Common myeloid progenitor, CD34-positive (primary cell): ENCODE data around the gene LPP.
A peak's percentile ranks its signal among the peaks of the same experiment; 100 is the strongest.

Experiments used
- CTCF ChIA-PET: fragments of 350-600 bp; sonication (Branson Sonifier 250); formaldehyde crosslinking; loops from one replicate; lab custom pipeline; 2021; ENCODE audit warnings: antibody characterized with exemption; lab: Charles Lee
- POLR2A ChIA-PET: fragments of 350-600 bp; sonication (Branson Sonifier 250); formaldehyde crosslinking; loops from one replicate; lab custom pipeline; 2021; ENCODE audit warnings: antibody characterized with exemption; lab: Charles Lee
- DNase-seq, 3 donors: peaks; one replicate each; pipeline versions ENCODE4 v3.0.0 to v3.0.0-alpha.2; 2013
- H3K27ac ChIP-seq, 2 experiments: 1 replicate in 1 of 2; 2 replicates in 1 of 2; pipeline ENCODE4 v1.7.0; 2013; ENCODE audit warnings: inconsistent platforms in 2 of 2, low read length in 2 of 2, mild to moderate bottlenecking in 2 of 2, low read depth in 1 of 2, moderate library complexity in 1 of 2; ENCODE audit not compliant: severe bottlenecking in 2 of 2, insufficient read depth in 1 of 2, poor library complexity in 1 of 2
- H3K27me3 ChIP-seq, 5 experiments: replicated peaks in 2 of 5; 1 replicate in 3 of 5; 2 replicates in 2 of 5; pipeline versions ENCODE4 v1.6.1 to v1.7.0; 2013; ENCODE audit warnings: low read length in 4 of 5, mild to moderate bottlenecking in 2 of 5, moderate library complexity in 2 of 5, inconsistent platforms in 1 of 5; ENCODE audit not compliant: insufficient read depth in 5 of 5, control insufficient read depth in 4 of 5
- H3K36me3 ChIP-seq, 4 experiments: 1 replicate in 2 of 4; 2 replicates in 2 of 4; pipeline versions ENCODE4 v1.6.1 to v1.7.0; 2013; ENCODE audit warnings: low read length in 3 of 4, control low read depth in 1 of 4, mild to moderate bottlenecking in 1 of 4; ENCODE audit not compliant: control insufficient read depth in 4 of 4, insufficient read depth in 4 of 4
- H3K4me1 ChIP-seq, 4 experiments: 1 replicate in 3 of 4; 2 replicates in 1 of 4; pipeline versions ENCODE4 v1.6.1 to v1.7.1; 2013; ENCODE audit warnings: low read length in 3 of 4, mild to moderate bottlenecking in 3 of 4, control low read depth in 1 of 4, inconsistent platforms in 1 of 4, moderate library complexity in 1 of 4; ENCODE audit not compliant: control insufficient read depth in 4 of 4, insufficient read depth in 4 of 4; ENCODE audit errors: control extremely low read depth in 1 of 4
- H3K4me3 ChIP-seq, 7 experiments: 1 replicate in 4 of 7; 2 replicates in 3 of 7; pipeline versions ENCODE4 v1.5.1 to v1.7.0; 2013; ENCODE audit warnings: mild to moderate bottlenecking in 7 of 7, low read length in 6 of 7, moderate library complexity in 6 of 7, inconsistent platforms in 2 of 7, low read depth in 2 of 7, control low read depth in 1 of 7; ENCODE audit not compliant: insufficient read depth in 4 of 7, control insufficient read depth in 1 of 7; ENCODE audit errors: extremely low read depth in 1 of 7
- H3K9me3 ChIP-seq, 5 experiments: 1 replicate in 4 of 5; 2 replicates in 1 of 5; pipeline versions ENCODE4 v1.6.1 to v1.7.1; 2013; ENCODE audit warnings: low read length in 4 of 5, mild to moderate bottlenecking in 2 of 5, inconsistent platforms in 1 of 5, low read depth in 1 of 5, moderate library complexity in 1 of 5; ENCODE audit not compliant: control insufficient read depth in 4 of 5, insufficient read depth in 2 of 5; ENCODE audit errors: control extremely low read depth in 1 of 5
- WGBS: methylation state at CpG from one replicate; pipeline ENCODE4 v1.1.5; 2013; ENCODE audit not compliant: insufficient coverage; 5-methylcytosine and 5-hydroxymethylcytosine counted together

LPP gene

GRCh38 chr3:188524052-188524451 lies 370.1 kb downstream of the LPP start:
- CTCF ChIA-PET, result no interaction called here
- H3K4me1 ChIP-seq, result no peaks in the 10 kb centered on the region
- WGBS, result 82% methylated on average over 2 of the region's 3 CpGs
- no peaks in the 10 kb centered on the region for H3K9me3 ChIP-seq
- H3K36me3 ChIP-seq, result peaks cover 0 to 3% (median 1%) of the 10 kb centered on the region in 4 experiments
- DNase-seq, result no peak
- no peak overlapping the region for H3K4me3 ChIP-seq
- no peak overlapping the region for H3K27ac ChIP-seq
- H3K27me3 ChIP-seq, result no peaks in the 10 kb centered on the region
- POLR2A ChIA-PET, result no interaction called here

GRCh38 chr3:188526057-188526456 lies 372.1 kb downstream of the LPP start:
- H3K4me1 ChIP-seq, result no peaks in the 10 kb centered on the region
- H3K27ac ChIP-seq, result no peak overlapping the region
- no peaks in the 10 kb centered on the region for H3K9me3 ChIP-seq
- no peak overlapping the region for H3K4me3 ChIP-seq
- H3K27me3 ChIP-seq, result no peaks in the 10 kb centered on the region
- peaks cover 0 to 3% (median 1%) of the 10 kb centered on the region in 4 experiments for H3K36me3 ChIP-seq
- POLR2A ChIA-PET, result no interaction called here
- 100% methylated on average over 2 of the region's 5 CpGs for WGBS
- peak in 2 of 3 donors; percentile 4 to 19 for DNase-seq
- CTCF ChIA-PET, result no interaction called here

- no peaks in the 10 kb centered on the region for H3K9me3 ChIP-seq
- H3K36me3 ChIP-seq, result peaks cover 0 to 3% (median 1%) of the 10 kb centered on the region in 4 experiments
- no peaks in the 10 kb centered on the region for H3K4me1 ChIP-seq
- no peak overlapping the region for H3K27ac ChIP-seq
- WGBS, result no CpG with 5 or more reads among the region's 2 CpGs
- no peaks in the 10 kb centered on the region for H3K27me3 ChIP-seq
- no peak overlapping the region for H3K4me3 ChIP-seq
- CTCF ChIA-PET, result interaction anchor here (1.1 kb wide), 1 partner anchor 9 kb away, joined by 3 read pairs; no protein-coding TSS in a partner anchor
- DNase-seq, result no peak
- POLR2A ChIA-PET, result no interaction called here
These were observed 373.4 kb downstream of the LPP start for GRCh38 chr3:188527389-188527788.

- Histone ChIP-seq H3K4me3 (no peak overlapping the region), H3K9me3 (no peaks in the 10 kb centered on the region), H3K36me3 (peaks cover 0 to 3% (median 1%) of the 10 kb centered on the region in 4 experiments), H3K4me1 (no peaks in the 10 kb centered on the region), H3K27me3 (no peaks in the 10 kb centered on the region), H3K27ac (no peak overlapping the region)
- ChIA-PET CTCF (interaction anchor here (0.6 to 1.1 kb wide), 2 partner anchors 10 to 13 kb away, joined by 3 read pairs; no protein-coding TSS in a partner anchor), POLR2A (no interaction called here)
- WGBS, result 89% methylated on average over 1 of the region's 3 CpGs
- no peak for DNase-seq
These were observed 374.4 kb downstream of the LPP start for GRCh38 chr3:188528396-188528795.

GRCh38 chr3:188529228-188529627 lies 375.3 kb downstream of the LPP start:
- CTCF ChIA-PET, result no interaction called here
- DNase-seq, result no peak
- POLR2A ChIA-PET, result interaction anchor here (0.5 kb wide), 1 partner anchor 22 kb away, joined by 3 read pairs; no protein-coding TSS in a partner anchor
- Histone ChIP-seq H3K4me3 (no peak overlapping the region), H3K9me3 (no peaks in the 10 kb centered on the region), H3K36me3 (peaks cover 0 to 3% (median 1%) of the 10 kb centered on the region in 4 experiments), H3K4me1 (no peaks in the 10 kb centered on the region), H3K27me3 (no peaks in the 10 kb centered on the region), H3K27ac (no peak overlapping the region)
- WGBS, result no CpG with 5 or more reads among the region's 3 CpGs

GRCh38 chr3:188530226-188530625 lies 376.3 kb downstream of the LPP start:
- H3K27ac ChIP-seq, result no peak overlapping the region
- ChIA-PET CTCF (interaction anchor here (1.4 kb wide), 1 partner anchor 44 kb away, joined by 3 read pairs; no protein-coding TSS in a partner anchor), POLR2A (no interaction called here)
- H3K36me3 ChIP-seq, result peaks cover 0 to 3% (median 0%) of the 10 kb centered on the region in 4 experiments
- DNase-seq, result no peak
- WGBS, result no CpG with 5 or more reads among the region's 2 CpGs
- no peaks in the 10 kb centered on the region for H3K9me3 ChIP-seq
- H3K4me3 ChIP-seq, result no peak overlapping the region
- H3K27me3 ChIP-seq, result no peaks in the 10 kb centered on the region
- no peaks in the 10 kb centered on the region for H3K4me1 ChIP-seq

- no peak for DNase-seq
- Histone ChIP-seq H3K27ac (no peak overlapping the region), H3K36me3 (peaks cover 0 to 3% (median 0%) of the 10 kb centered on the region in 4 experiments), H3K4me1 (no peaks in the 10 kb centered on the region), H3K9me3 (no peaks in the 10 kb centered on the region), H3K4me3 (no peak overlapping the region), H3K27me3 (no peaks in the 10 kb centered on the region)
- ChIA-PET POLR2A (no interaction called here), CTCF (no interaction called here)
These were observed 377.3 kb downstream of the LPP start for GRCh38 chr3:188531210-188531609.
